CD4-positive, alpha-beta T cell treated with Interleukin-15 for 1 hour (primary cell): ENCODE measurements around the gene BTN1A1.
"Not testable (repeated sequence)": the region's sequence is repeated elsewhere in the genome, so short reads cannot be mapped to it uniquely, and the experiment has no call there.

ENCODE experiments used
- DNase-seq: peaks from one replicate; pipeline ENCODE4 v3.0.0-alpha.2; 2020

Gene BTN1A1

GRCh38 chr6:26477426-26477825 is 22.7 kb upstream of the BTN1A1 start:
- DNase-seq = no peak

GRCh38 chr6:26478100-26478984 is 21.8 kb upstream of the BTN1A1 start:
- no peak for DNase-seq

DNA sequence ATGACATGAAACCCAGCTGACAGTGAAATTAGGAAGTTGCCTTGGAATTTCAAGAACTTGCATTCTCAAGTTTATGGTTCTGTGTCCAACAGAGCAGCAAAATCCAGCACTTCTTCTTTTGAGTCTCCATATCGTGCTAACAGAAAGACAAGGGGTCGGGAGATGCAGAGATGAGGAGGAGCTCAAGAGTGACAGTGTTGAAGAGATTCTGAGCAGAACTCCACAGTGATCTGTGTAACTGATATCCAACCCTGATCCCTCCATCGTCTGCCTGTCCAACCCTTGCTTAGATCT is 21.2 kb upstream of the BTN1A1 start:
- DNase-seq = no peak

DNA sequence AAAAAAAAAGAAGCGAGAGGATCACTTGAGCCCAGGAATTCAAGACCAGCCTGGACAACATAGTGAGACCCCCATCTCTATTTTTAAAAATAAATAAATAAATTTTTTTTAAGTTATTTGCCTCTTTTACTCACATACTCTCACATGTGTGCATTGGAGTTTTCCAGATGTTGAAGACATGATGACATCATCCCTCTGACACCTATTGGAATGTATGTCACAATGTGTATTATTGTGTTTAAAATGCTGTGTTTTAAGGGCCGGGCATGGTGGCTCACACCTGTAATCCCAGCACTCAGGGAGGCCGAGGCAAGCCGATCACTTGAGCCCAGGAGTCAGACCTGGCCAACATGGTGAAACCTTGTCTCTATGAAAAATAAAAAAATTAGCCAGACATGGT is 17.8 kb upstream of the BTN1A1 start:
- no peak for DNase-seq

DNA sequence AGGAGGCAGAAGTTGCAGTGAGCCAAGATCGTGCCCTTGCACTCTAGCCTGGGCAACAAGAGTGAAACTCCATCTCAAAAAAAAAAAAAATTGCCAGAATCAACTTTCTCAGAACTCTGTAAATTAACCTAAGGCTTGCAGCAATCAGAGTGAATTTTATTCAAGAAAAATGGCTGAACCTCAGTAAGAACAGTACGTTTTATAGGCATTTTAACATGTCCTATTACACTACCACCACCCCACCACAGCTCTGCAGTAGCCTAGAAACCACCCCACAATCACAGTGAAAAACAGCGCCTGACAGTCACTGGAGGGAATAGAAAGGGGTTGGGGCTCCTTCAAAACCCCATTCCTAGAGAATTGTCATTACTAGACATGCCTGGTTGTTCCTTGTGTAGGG is 16.4 kb upstream of the BTN1A1 start:
- no peak for DNase-seq

DNA sequence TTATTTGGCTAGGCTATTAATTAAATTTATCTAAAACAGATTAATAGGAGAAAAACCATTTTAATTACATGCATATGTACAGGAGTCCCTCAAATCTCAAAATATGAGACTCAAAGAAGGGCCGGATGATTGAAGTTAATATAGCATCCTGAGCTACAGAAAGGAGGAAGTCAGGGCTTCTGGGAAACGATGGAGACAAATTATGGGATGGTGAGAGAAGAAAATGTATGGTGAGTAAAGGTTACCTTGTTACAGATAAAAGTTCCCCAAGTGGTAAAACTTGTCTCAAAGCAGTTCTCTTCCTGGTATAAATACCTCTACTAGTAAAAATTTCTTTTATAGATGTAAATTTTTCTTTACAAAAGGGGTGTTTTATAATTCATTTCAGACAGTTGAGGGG is 15.9 kb upstream of the BTN1A1 start:
- DNase-seq = no peak

DNA sequence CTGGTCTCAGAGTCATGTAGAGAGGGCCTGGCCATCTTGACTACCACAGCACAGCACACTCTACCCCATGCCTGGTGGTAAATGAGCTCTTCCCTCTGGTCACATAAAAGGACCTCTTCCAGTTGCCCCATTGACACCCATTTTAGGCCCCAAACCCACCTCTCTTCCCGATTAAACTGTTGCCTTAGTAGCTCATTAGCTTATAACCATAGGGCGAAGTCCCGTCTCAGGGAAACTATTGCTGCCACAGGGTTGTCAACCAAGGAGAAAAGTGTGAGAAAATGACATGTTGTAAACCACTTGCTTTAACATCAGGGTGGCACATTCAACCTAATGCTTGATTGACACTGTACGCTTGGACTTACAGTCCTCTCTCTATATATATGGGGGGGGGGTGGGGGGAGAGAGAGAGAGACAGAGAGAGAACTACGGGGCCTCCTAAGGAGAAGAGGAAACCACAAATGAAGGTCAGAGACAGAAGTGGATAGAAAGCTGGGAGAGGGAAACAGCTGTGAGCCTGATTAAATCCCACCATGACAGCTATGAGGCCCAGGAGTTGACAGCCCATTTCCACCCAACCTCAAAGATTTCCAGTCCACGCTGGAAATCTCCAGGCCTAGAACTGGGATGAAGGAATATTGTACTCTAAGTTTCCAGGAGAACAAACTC is 14.9 kb upstream of the BTN1A1 start:
- DNase-seq = no peak

- DNase-seq = no peak
These were observed 13.7 kb upstream of the BTN1A1 start for GRCh38 chr6:26486358-26486757.

DNA sequence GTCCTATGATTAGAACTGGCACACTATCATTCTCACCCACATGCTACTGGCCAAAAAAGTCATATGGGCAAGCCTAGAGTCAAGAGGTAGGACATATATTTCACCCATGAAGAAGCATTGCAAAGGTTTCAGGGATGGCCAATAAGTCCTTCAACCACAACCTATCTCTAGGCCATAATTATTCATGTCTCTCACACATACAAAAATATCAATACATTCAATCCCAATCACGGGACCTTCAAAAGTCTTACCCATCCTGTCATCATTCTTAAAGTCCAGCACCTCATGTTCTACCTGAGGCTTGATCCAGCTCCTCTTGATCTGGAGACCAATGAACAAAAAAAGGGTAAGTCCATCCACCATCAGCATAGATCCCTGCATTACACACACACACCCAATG is 12.6 kb upstream of the BTN1A1 start:
- DNase-seq = no peak

- DNase-seq = no peak
These were observed 9.8 kb upstream of the BTN1A1 start for GRCh38 chr6:26489996-26490964.

GRCh38 chr6:26491604-26492003 is 8.5 kb upstream of the BTN1A1 start:
- no peak for DNase-seq

- no peak for DNase-seq
These were observed 6.8 kb upstream of the BTN1A1 start for GRCh38 chr6:26493258-26493657.

- no peak for DNase-seq
These were observed 6.0 kb upstream of the BTN1A1 start for GRCh38 chr6:26494117-26494516.

DNA sequence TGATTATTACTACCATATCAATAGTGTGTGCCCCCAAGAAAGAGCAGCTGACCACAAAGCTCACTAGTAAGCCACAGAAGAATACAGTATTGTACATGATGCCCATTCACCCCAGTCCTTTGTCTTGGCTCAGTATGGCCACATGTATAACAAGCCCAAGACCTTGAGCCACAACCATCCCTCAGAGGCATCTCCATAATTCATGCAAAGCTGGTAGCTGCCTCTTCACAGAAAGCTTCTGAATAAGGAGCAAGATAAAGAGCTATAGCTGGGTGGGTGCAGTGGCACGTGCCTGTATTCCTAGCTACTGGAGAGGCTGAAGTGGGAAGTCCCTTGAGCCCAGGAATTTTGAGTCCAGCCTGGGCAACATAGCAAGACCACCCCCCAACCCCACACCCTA is 4.8 kb upstream of the BTN1A1 start:
- DNase-seq = no peak

DNA sequence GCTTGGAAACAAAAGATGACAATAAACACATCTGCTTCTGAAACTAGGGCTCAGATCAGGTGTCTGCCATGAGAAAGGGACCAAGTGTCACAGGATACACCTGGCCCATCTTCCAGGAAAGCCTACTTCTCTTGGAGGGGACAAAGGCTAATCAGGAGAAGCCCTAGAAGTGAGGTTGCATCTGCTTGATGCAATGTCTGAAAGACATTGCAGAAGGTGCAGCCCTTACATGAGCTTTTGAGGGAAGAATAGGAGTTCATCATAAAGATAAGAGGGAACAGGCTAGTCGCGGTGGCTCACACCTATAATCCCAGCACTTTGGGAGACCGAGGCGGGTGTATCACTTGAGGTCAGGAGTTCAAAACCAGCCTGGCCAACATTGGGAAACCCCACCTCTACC is 2.5 kb upstream of the BTN1A1 start:
- no peak for DNase-seq

GRCh38 chr6:26501482-26501986 is 1.4 kb downstream of the BTN1A1 start:
- peak; percentile 26 for DNase-seq

GRCh38 chr6:26502165-26502564 is 2.1 kb downstream of the BTN1A1 start:
- no peak for DNase-seq

DNA sequence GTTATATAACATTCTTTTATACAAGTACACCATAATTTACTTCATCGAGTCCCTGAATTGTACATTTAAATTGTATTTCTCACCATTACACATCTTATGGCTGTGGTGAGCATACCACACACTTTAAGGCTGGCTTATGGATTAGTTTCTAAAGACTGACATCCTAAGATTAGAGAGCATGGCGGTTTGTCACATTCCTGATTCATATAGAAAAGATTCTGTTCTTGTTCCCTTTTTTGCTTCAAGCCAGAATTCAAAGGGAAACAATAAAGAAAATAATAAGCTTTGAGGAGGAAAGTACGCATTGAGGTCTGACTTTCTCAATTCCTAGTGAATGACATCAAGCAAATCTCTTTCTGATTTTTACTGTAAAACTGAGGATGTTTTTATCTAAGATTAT is 2.5 kb downstream of the BTN1A1 start:
- DNase-seq = no peak

- no peak for DNase-seq
These were observed 7.6 kb downstream of the BTN1A1 start for GRCh38 chr6:26507658-26508057.

GRCh38 chr6:26511033-26511432 is 10.9 kb downstream of the BTN1A1 start:
- not testable (repeated sequence) for DNase-seq

- DNase-seq = no peak
These were observed 14.9 kb downstream of the BTN1A1 start for GRCh38 chr6:26514984-26515383.

DNA sequence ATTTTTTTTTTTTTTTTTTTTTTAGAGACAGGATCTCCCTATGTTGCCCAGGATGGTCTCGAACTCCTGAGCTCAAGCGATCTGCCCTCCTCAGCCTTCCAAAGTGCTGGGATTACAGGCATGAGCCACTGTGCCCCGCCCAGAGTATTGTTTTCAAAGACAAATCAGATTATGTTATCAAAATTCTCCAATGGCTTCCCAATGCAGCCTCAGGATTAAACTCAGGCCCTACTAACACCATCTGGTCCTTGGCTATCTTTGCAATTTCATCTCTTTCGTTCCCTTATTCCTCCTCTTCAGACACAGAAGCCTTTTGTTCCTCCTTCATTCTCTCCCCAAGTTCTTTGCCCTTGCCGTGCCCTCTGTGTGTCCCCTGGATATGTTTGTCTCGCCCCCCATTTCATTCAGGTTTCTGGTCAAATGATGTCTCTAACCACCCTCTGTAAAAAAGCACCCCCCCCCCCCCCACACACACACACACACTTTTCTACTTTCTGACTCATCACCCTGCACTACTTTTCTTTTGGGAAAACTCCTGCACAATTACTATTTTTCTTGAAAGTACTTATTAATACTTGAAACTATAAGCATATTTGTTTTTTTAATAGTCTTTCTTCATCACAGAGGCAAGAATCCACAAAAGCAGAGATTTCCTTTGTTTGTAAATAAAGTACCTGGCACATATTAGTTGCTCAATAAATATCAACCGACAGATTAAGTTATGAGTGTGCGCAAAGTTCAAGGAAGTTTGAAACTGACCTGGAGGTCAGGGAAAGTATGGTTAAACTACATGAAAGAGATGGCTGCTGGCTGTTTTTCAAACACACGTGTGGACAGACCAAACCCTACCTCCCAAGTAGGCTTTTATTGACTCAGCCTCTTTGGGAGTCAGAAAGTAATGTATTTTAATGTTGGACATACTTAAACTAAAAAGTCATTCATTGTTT is 16.7 kb downstream of the BTN1A1 start:
- no peak for DNase-seq
